Measurements from ENCODE around the gene ZNF439.
"Not testable (repeated sequence)": the region's sequence is repeated elsewhere in the genome, so short reads cannot be mapped to it uniquely, and the experiment has no call there.

Gene ZNF439

GRCh38 chr19:11868188-11868587 lies 19.7 kb downstream of the ZNF439 start:
- DNase-seq (ENCODE audit: low read depth): no peak

GRCh38 chr19:11872624-11873023 lies 24.1 kb downstream of the ZNF439 start:
- no peak for DNase-seq (ENCODE audit: low read depth)

- DNase-seq (ENCODE audit: low read depth): no peak
Measured at GRCh38 chr19:11873762-11874161, 25.2 kb downstream of the ZNF439 start.

- DNase-seq (ENCODE audit: low read depth): not testable (repeated sequence)
Measured at GRCh38 chr19:11879687-11880266, 31.3 kb downstream of the ZNF439 start.

- no peak for DNase-seq (ENCODE audit: low read depth)
Measured at GRCh38 chr19:11880598-11880997, 32.1 kb downstream of the ZNF439 start.

- peak; percentile 20 for DNase-seq (ENCODE audit: low read depth)
Measured at GRCh38 chr19:11881151-11881800, 32.8 kb downstream of the ZNF439 start.

GRCh38 chr19:11882606-11883005 lies 34.1 kb downstream of the ZNF439 start:
- DNase-seq (ENCODE audit: low read depth): no peak

GRCh38 chr19:11887234-11887610 lies 38.7 kb downstream of the ZNF439 start:
- DNase-seq (ENCODE audit: low read depth): no peak

- peak; percentile 44 for DNase-seq (ENCODE audit: low read depth)
Measured at GRCh38 chr19:11887611-11888531, 39.3 kb downstream of the ZNF439 start, which contains the start of gene ZNF69. ZNF69 (plus strand) TSS chr19:11887782; CDS start chr19:11887924, 142 bp downstream.

- DNase-seq (ENCODE audit: low read depth): not testable (repeated sequence)
Measured at GRCh38 chr19:11889901-11890300, 41.4 kb downstream of the ZNF439 start.

- DNase-seq (ENCODE audit: low read depth): no peak
Measured at GRCh38 chr19:11890634-11891033, 42.1 kb downstream of the ZNF439 start.

GRCh38 chr19:11894851-11895250 lies 46.3 kb downstream of the ZNF439 start:
- no peak for DNase-seq (ENCODE audit: low read depth)

- DNase-seq (ENCODE audit: low read depth): no peak
Measured at GRCh38 chr19:11902228-11902627, 53.7 kb downstream of the ZNF439 start.

GRCh38 chr19:11905928-11906327 lies 57.4 kb downstream of the ZNF439 start:
- DNase-seq (ENCODE audit: low read depth): no peak

- DNase-seq (ENCODE audit: low read depth): not testable (repeated sequence)
Measured at GRCh38 chr19:11911937-11912336, 63.4 kb downstream of the ZNF439 start.

GRCh38 chr19:11914417-11915051 lies 66.0 kb downstream of the ZNF439 start:
- DNase-seq (ENCODE audit: low read depth): not testable (repeated sequence)

All from GM04504 (cell line).